ENCODE results near the gene MAP1LC3B.
"Not testable (repeated sequence)": the region's sequence is repeated elsewhere in the genome, so short reads cannot be mapped to it uniquely, and the experiment has no call there.

MAP1LC3B gene

GRCh38 chr16:87382023-87382785, 9.9 kb upstream of the MAP1LC3B start:
- H3K4me3 ChIP-seq (ENCODE audit: insufficient read depth, low read length, poor library complexity, severe bottlenecking), result peak overlapping the region; percentile 72
- H3K79me2 ChIP-seq (ENCODE audit: insufficient read depth, low read length), result peaks cover 53% of the 10 kb centered on the region

GRCh38 chr16:87383505-87384161, 8.5 kb upstream of the MAP1LC3B start, which contains the start of gene FBXO31:
Gene FBXO31 (minus strand): TSS chr16:87383776. CDS start chr16:87383744, 32 bp downstream.
- H2AFZ ChIP-seq (ENCODE audit: low read depth, low read length, severe bottlenecking), result peak within 1 kb of the TSS; percentile 75
- no peak for TF ChIP-seq EZH2phosphoT487 (conservative IDR thresholded peaks at IDR 0.05; ENCODE audit: low read length)
- TF ChIP-seq CTCF (IDR thresholded peaks at IDR 0.05; ENCODE audit: insufficient read depth, low read length, poor library complexity, severe bottlenecking), result no peak

More at GRCh38 chr16:87382023-87382785, 9.9 kb upstream of the MAP1LC3B start:
- Histone ChIP-seq H3K36me3 (ENCODE audit: low read length) (no peaks in the 10 kb centered on the region; the same call in 1 of the 2 replicates), H3K9me2 (replicated peaks; ENCODE audit: insufficient read depth, low read length) (no peaks in the 10 kb centered on the region), H3K9ac (ENCODE audit: low read length) (peak overlapping the region; percentile 69), H2AFZ (ENCODE audit: low read depth, low read length, severe bottlenecking) (no peak overlapping the region), H3F3A (ENCODE audit: insufficient read depth) (peaks cover 7% of the 10 kb centered on the region; the same call in 1 of the 2 replicates), H4K20me1 (ENCODE audit: low read depth, low read length) (no peaks in the 10 kb centered on the region), H3K27ac (ENCODE audit: low read depth, low read length) (no peak overlapping the region), H3K4me2 (ENCODE audit: low read depth, low read length, poor library complexity, severe bottlenecking) (peak overlapping the region; percentile 70), H3K9me3 (ENCODE audit: insufficient read depth, low read length) (no peaks in the 10 kb centered on the region), H3K27me3 (ENCODE audit: low read length) (no peaks in the 10 kb centered on the region)
- TF ChIP-seq EZH2phosphoT487 (conservative IDR thresholded peaks at IDR 0.05; ENCODE audit: low read length), result no peak
- TF ChIP-seq CTCF (IDR thresholded peaks at IDR 0.05; ENCODE audit: insufficient read depth, low read length, poor library complexity, severe bottlenecking), result no peak

GRCh38 chr16:87384162-87384874, 7.8 kb upstream of the MAP1LC3B start:
- Histone ChIP-seq H2AFZ (ENCODE audit: low read depth, low read length, severe bottlenecking) (peak overlapping the region; percentile 75), H4K20me1 (ENCODE audit: low read depth, low read length) (no peaks in the 10 kb centered on the region), H3K27ac (ENCODE audit: low read depth, low read length) (peak overlapping the region; percentile 59), H3K27me3 (ENCODE audit: low read length) (no peaks in the 10 kb centered on the region), H3K9ac (ENCODE audit: low read length) (peak overlapping the region; percentile 69), H3K9me2 (replicated peaks; ENCODE audit: insufficient read depth, low read length) (no peaks in the 10 kb centered on the region), H3K4me2 (ENCODE audit: low read depth, low read length, poor library complexity, severe bottlenecking) (peak overlapping the region; percentile 71), H3F3A (ENCODE audit: insufficient read depth) (peaks cover 26% of the 10 kb centered on the region), H3K36me3 (ENCODE audit: low read length) (no peaks in the 10 kb centered on the region), H3K4me3 (ENCODE audit: insufficient read depth, low read length, poor library complexity, severe bottlenecking) (peak overlapping the region; percentile 72), H3K79me2 (ENCODE audit: insufficient read depth, low read length) (peaks cover 36% of the 10 kb centered on the region), H3K9me3 (ENCODE audit: insufficient read depth, low read length) (no peaks in the 10 kb centered on the region)
- TF ChIP-seq CTCF (IDR thresholded peaks at IDR 0.05; ENCODE audit: insufficient read depth, low read length, poor library complexity, severe bottlenecking) (no peak), EZH2phosphoT487 (conservative IDR thresholded peaks at IDR 0.05; ENCODE audit: low read length) (no peak)

More at GRCh38 chr16:87383505-87384161, 8.5 kb upstream of the MAP1LC3B start, which contains the start of gene FBXO31:
- Histone ChIP-seq H3K9me3 (ENCODE audit: insufficient read depth, low read length) (no peaks in the 10 kb centered on the region), H3K9me2 (replicated peaks; ENCODE audit: insufficient read depth, low read length) (no peaks in the 10 kb centered on the region), H3K27me3 (ENCODE audit: low read length) (no peaks in the 10 kb centered on the region), H3K4me3 (ENCODE audit: insufficient read depth, low read length, poor library complexity, severe bottlenecking) (peak within 1 kb of the TSS; percentile 72), H3K36me3 (ENCODE audit: low read length) (no peaks in the 10 kb centered on the region), H3K4me2 (ENCODE audit: low read depth, low read length, poor library complexity, severe bottlenecking) (peak within 1 kb of the TSS; percentile 71), H4K20me1 (ENCODE audit: low read depth, low read length) (no peaks in the 10 kb centered on the region), H3K27ac (ENCODE audit: low read depth, low read length) (peak within 1 kb of the TSS; percentile 59), H3F3A (ENCODE audit: insufficient read depth) (peaks cover 19% of the 10 kb centered on the region), H3K79me2 (ENCODE audit: insufficient read depth, low read length) (peaks cover 41% of the 10 kb centered on the region), H3K9ac (ENCODE audit: low read length) (peak within 1 kb of the TSS; percentile 69)

GRCh38 chr16:87384875-87385167, 7.3 kb upstream of the MAP1LC3B start:
- Histone ChIP-seq H2AFZ (ENCODE audit: low read depth, low read length, severe bottlenecking) (peak overlapping the region; percentile 75), H3K9ac (ENCODE audit: low read length) (peak overlapping the region; percentile 69), H3F3A (ENCODE audit: insufficient read depth) (peaks cover 31% of the 10 kb centered on the region), H3K4me3 (ENCODE audit: insufficient read depth, low read length, poor library complexity, severe bottlenecking) (peak overlapping the region; percentile 72), H3K79me2 (ENCODE audit: insufficient read depth, low read length) (peaks cover 31% of the 10 kb centered on the region), H3K4me2 (ENCODE audit: low read depth, low read length, poor library complexity, severe bottlenecking) (peak overlapping the region; percentile 71)
- not testable (repeated sequence) for H3K27me3 ChIP-seq (ENCODE audit: low read length); H3K36me3 ChIP-seq (ENCODE audit: low read length); H3K9me3 ChIP-seq (ENCODE audit: insufficient read depth, low read length); H3K27ac ChIP-seq (ENCODE audit: low read depth, low read length); H3K9me2 ChIP-seq (replicated peaks; ENCODE audit: insufficient read depth, low read length); H4K20me1 ChIP-seq (ENCODE audit: low read depth, low read length)
